GM23338 (cell line): ENCODE measurements around the gene NLRC5. TPM values are rescaled to one million over a fixed set of nuclear protein-coding genes. Genes with fewer than 3 reads are reported as not detected.

Experiments used
- ATAC-seq: fragments of 200-7000 bp; cut with Tn5 transposase; 3 replicates; pipeline ENCODE4 v1.9.1; 2020
- DNase-seq: peaks from one replicate; pipeline ENCODE4 v3.0.0-alpha.2; 2015; ENCODE audit warnings: low spot score
- H2AFZ ChIP-seq: fragments of 200-600 bp; sonication (generic); 2 replicates; pipeline ENCODE4 v1.8.0; 2016; ENCODE audit warnings: antibody characterized with exemption, mild to moderate bottlenecking, moderate library complexity
- H3F3A ChIP-seq: fragments of 200-600 bp; sonication (generic); replicated peaks from 2 replicates; pipeline ENCODE4 v1.8.0; 2017; ENCODE audit warnings: antibody characterized with exemption, mixed run types, low read depth
- H3K27ac ChIP-seq: fragments of 200-600 bp; sonication (generic); 2 replicates; pipeline ENCODE4 v1.6.1; 2016; ENCODE audit warnings: low read depth
- H3K27me3 ChIP-seq: fragments of 200-600 bp; sonication (generic); 2 replicates; pipeline ENCODE4 v1.8.0; 2016; ENCODE audit warnings: mild to moderate bottlenecking, mixed run types, moderate library complexity; ENCODE audit not compliant: insufficient read depth
- H3K36me3 ChIP-seq: fragments of 200-600 bp; sonication (generic); 2 replicates; pipeline ENCODE4 v1.8.0; 2016; ENCODE audit warnings: mild to moderate bottlenecking; ENCODE audit not compliant: insufficient read depth
- H3K4me1 ChIP-seq: fragments of 200-600 bp; sonication (generic); 2 replicates; pipeline ENCODE4 v1.8.0; 2016; ENCODE audit warnings: mild to moderate bottlenecking, moderate library complexity; ENCODE audit not compliant: insufficient read depth
- H3K4me2 ChIP-seq: fragments of 200-600 bp; sonication (generic); 2 replicates; pipeline ENCODE4 v1.7.1; 2017; ENCODE audit warnings: mixed run types
- H3K4me3 ChIP-seq: fragments of 200-600 bp; sonication (generic); 2 replicates; pipeline ENCODE4 v1.6.1; 2016; ENCODE audit warnings: mixed run types
- H3K79me2 ChIP-seq: fragments of 200-600 bp; sonication (generic); replicated peaks from 2 replicates; pipeline ENCODE4 v1.8.0; 2017; ENCODE audit warnings: mild to moderate bottlenecking; ENCODE audit not compliant: insufficient read depth
- H3K9me2 ChIP-seq: fragments of 200-600 bp; sonication (generic); 2 replicates; pipeline ENCODE4 v1.8.0; 2017; ENCODE audit not compliant: insufficient read depth
- H4K20me1 ChIP-seq: fragments of 200-600 bp; sonication (generic); replicated peaks from 2 replicates; pipeline ENCODE4 v1.8.0; 2017; ENCODE audit warnings: mild to moderate bottlenecking; ENCODE audit not compliant: insufficient read depth
- H3K27ac Mint-ChIP-seq: 2 replicates; pipeline ENCODE4 v1.8.0; 2020; ENCODE audit warnings: inconsistent platforms, mild to moderate bottlenecking, moderate library complexity, mixed read lengths
- H3K27me3 Mint-ChIP-seq: 3 replicates; pipeline ENCODE4 v1.8.0; 2022; ENCODE audit warnings: low read depth, mild to moderate bottlenecking, moderate library complexity, mixed read lengths, inconsistent platforms; ENCODE audit not compliant: insufficient read depth, poor library complexity
- H3K36me3 Mint-ChIP-seq: 3 replicates; pipeline ENCODE4 v1.8.0; 2021; ENCODE audit warnings: low read depth, mild to moderate bottlenecking, inconsistent platforms, moderate library complexity, mixed read lengths
- H3K4me1 Mint-ChIP-seq: 3 replicates; pipeline ENCODE4 v1.8.0; 2020; ENCODE audit warnings: mild to moderate bottlenecking, inconsistent platforms, mixed read lengths
- H3K4me3 Mint-ChIP-seq: 3 replicates; pipeline ENCODE4 v1.8.0; 2021; ENCODE audit warnings: moderate library complexity, mild to moderate bottlenecking, inconsistent platforms, mixed read lengths
- H3K9me3 Mint-ChIP-seq: 3 replicates; pipeline ENCODE4 v1.8.0; 2020; ENCODE audit warnings: moderate library complexity, mild to moderate bottlenecking, inconsistent platforms, mixed read lengths
- CREB1 ChIP-seq: fragments of 250-450 bp; sonication (Bioruptor Pico); IDR thresholded peaks from 2 replicates; pipeline ENCODE4 v1.5.0; 2020; ENCODE audit warnings: low read depth, mild to moderate bottlenecking, moderate library complexity
- CTCF ChIP-seq, 2 experiments: fragments of 200-600 bp in 1 of 2; sonication (generic) in 1 of 2; conservative IDR thresholded peaks; 2 replicates each; pipeline versions ENCODE4 v1.5.1 to v1.6.1; 2016 to 2017; ENCODE audit warnings: antibody characterized with exemption in 2 of 2, low read depth in 2 of 2, mild to moderate bottlenecking in 2 of 2, moderate library complexity in 1 of 2
- ETS1 ChIP-seq: IDR thresholded peaks from 2 replicates; pipeline ENCODE4 v1.6.1; 2016; ENCODE audit warnings: antibody characterized with exemption
- EZH2 ChIP-seq: fragments of 200-600 bp; sonication (generic); IDR thresholded peaks from one replicate; pipeline ENCODE4 v1.8.0; 2017; ENCODE audit warnings: antibody characterized with exemption, mild to moderate bottlenecking, low read depth; ENCODE audit not compliant: unreplicated experiment
- EZH2phosphoT487 ChIP-seq: fragments of 200-600 bp; sonication (generic); IDR thresholded peaks from one replicate; pipeline ENCODE4 v1.8.1; 2018; ENCODE audit warnings: antibody characterized with exemption; ENCODE audit not compliant: unreplicated experiment
- JUNB ChIP-seq: IDR thresholded peaks from one replicate; pipeline ENCODE4 v1.6.1; 2016; ENCODE audit warnings: antibody characterized with exemption; ENCODE audit not compliant: unreplicated experiment
- NANOG ChIP-seq: IDR thresholded peaks from 2 replicates; pipeline ENCODE4 v1.6.1; 2016; ENCODE audit warnings: antibody characterized with exemption, borderline replicate concordance
- REST ChIP-seq: IDR thresholded peaks from one replicate; pipeline ENCODE4 v1.6.1; 2018; ENCODE audit warnings: antibody characterized with exemption; ENCODE audit not compliant: unreplicated experiment
- STAT1 ChIP-seq: IDR thresholded peaks from one replicate; pipeline ENCODE4 v1.6.1; 2016; ENCODE audit warnings: antibody characterized with exemption; ENCODE audit not compliant: unreplicated experiment
- ZNF331 ChIP-seq: fragments of 250-450 bp; sonication (Bioruptor Pico); IDR thresholded peaks from 2 replicates; pipeline ENCODE4 v1.5.0; 2020; ENCODE audit warnings: low read depth, mild to moderate bottlenecking, moderate library complexity
- ZNF462 ChIP-seq: fragments of 250-450 bp; sonication (Bioruptor Pico); IDR thresholded peaks from 2 replicates; pipeline ENCODE4 v1.5.0; 2020; ENCODE audit warnings: mild to moderate bottlenecking, moderate library complexity
- polyA plus RNA-seq: library from polyadenylated mRNA; unstranded; fragments of >200 nt; fragmentation: Nextera tagmentation; extraction: Ambion mirVana; gene quantifications from 2 replicates; pipeline ENCODE4 v1.2.1, GENCODE V29; 2016
- total RNA-seq: library from RNA; depleted of rRNA; stranded (reverse); fragments of >200 nt; shearing (Covaris generic); gene quantifications from 2 replicates; pipeline ENCODE4 v1.2.3, GENCODE V29; 2014

NLRC5 gene
- total and polyA plus RNA-seq, 2 experiments from 2014 or later, result 2.3 to 3.9 TPM

DNA sequence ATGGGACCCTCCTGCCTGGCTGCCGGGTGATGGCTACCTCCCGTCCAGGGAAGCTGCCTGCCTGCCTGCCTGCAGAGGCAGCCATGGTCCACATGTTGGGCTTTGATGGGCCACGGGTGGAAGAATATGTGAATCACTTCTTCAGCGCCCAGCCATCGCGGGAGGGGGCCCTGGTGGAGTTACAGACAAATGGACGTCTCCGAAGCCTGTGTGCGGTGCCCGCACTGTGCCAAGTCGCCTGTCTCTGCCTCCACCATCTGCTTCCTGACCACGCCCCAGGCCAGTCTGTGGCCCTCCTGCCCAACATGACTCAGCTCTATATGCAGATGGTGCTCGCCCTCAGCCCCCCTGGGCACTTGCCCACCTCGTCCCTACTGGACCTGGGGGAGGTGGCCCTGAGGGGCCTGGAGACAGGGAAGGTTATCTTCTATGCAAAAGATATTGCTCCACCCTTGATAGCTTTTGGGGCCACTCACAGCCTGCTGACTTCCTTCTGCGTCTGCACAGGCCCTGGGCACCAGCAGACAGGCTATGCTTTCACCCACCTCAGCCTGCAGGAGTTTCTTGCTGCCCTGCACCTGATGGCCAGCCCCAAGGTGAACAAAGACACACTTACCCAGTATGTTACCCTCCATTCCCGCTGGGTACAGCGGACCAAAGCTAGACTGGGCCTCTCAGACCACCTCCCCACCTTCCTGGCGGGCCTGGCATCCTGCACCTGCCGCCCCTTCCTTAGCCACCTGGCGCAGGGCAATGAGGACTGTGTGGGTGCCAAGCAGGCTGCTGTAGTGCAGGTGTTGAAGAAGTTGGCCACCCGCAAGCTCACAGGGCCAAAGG lies 36.8 kb downstream of the NLRC5 start:
- no peak overlapping the region for H3K4me3 Mint-ChIP-seq
- no peak for TF ChIP-seq STAT1
- no peak for TF ChIP-seq JUNB
- no peak for TF ChIP-seq REST
- no peak for TF ChIP-seq ETS1
- no peak for TF ChIP-seq CREB1 (CRISPR knock-in tag)
- TF ChIP-seq CTCF (conservative IDR thresholded peaks at IDR 0.05; ENCODE audit: low read depth in 2 of 2), result no peak
- no peak for TF ChIP-seq EZH2
- TF ChIP-seq ZNF331, result no peak
- no peak for TF ChIP-seq EZH2phosphoT487
- TF ChIP-seq NANOG, result no peak
- no peak for TF ChIP-seq ZNF462 (CRISPR knock-in tag)

More for the DNA sequence above, 36.8 kb downstream of the NLRC5 start:
- no peak for ATAC-seq
- Histone ChIP-seq H4K20me1 (no peaks in the 10 kb centered on the region), H3K36me3 (no peaks in the 10 kb centered on the region), H3F3A (no peaks in the 10 kb centered on the region), H3K9me2 (no peaks in the 10 kb centered on the region), H3K4me1 (0 out of 2 replicates have a peak, but pooled peaks cover 2% of the 10 kb centered on the region), H3K4me2 (no peak overlapping the region), H3K27me3 (no peaks in the 10 kb centered on the region), H3K79me2 (no peaks in the 10 kb centered on the region), H2AFZ (no peak overlapping the region), H3K27ac (no peak overlapping the region), H3K4me3 (no peak overlapping the region)
- H3K4me1 Mint-ChIP-seq, result peaks cover 3% of the 10 kb centered on the region; the same call in 2 of the 3 replicates
- H3K9me3 Mint-ChIP-seq, result no peaks in the 10 kb centered on the region
- peaks cover 6% of the 10 kb centered on the region for H3K27me3 Mint-ChIP-seq
- H3K27ac Mint-ChIP-seq, result no peak overlapping the region
- DNase-seq, result no peak
- no peaks in the 10 kb centered on the region for H3K36me3 Mint-ChIP-seq
